ENCODE measurements around the gene ZNF492.

The ZNF492 gene

GRCh38 chr19:22603518-22604440, 30.3 kb upstream of the ZNF492 start:
- H3K4me3 ChIP-seq (replicated peaks; ENCODE audit: low read depth, low read length): no peak overlapping the region
- no peak for TF ChIP-seq CTCF (IDR thresholded peaks at IDR 0.05; ENCODE audit: low read length, missing control alignments)
- DNase-seq (ENCODE audit: low read depth): no peak

GRCh38 chr19:22604571-22605274, 29.4 kb upstream of the ZNF492 start:
- TF ChIP-seq CTCF (IDR thresholded peaks at IDR 0.05; ENCODE audit: low read length, missing control alignments): no peak
- no peak overlapping the region for H3K4me3 ChIP-seq (replicated peaks; ENCODE audit: low read depth, low read length)
- no peak for DNase-seq (ENCODE audit: low read depth)

GRCh38 chr19:22605275-22606211, 28.6 kb upstream of the ZNF492 start:
- DNase-seq (ENCODE audit: low read depth): no peak
- H3K4me3 ChIP-seq (replicated peaks; ENCODE audit: low read depth, low read length): no peak overlapping the region
- no peak for TF ChIP-seq CTCF (IDR thresholded peaks at IDR 0.05; ENCODE audit: low read length, missing control alignments)

- H3K4me3 ChIP-seq (replicated peaks; ENCODE audit: low read depth, low read length): no peak overlapping the region
- DNase-seq (ENCODE audit: low read depth): no peak
- no peak for TF ChIP-seq CTCF (IDR thresholded peaks at IDR 0.05; ENCODE audit: low read length, missing control alignments)
These were observed 27.9 kb upstream of the ZNF492 start for GRCh38 chr19:22606212-22606553.

- H3K4me3 ChIP-seq (replicated peaks; ENCODE audit: low read depth, low read length): no peak overlapping the region
- DNase-seq (ENCODE audit: low read depth): no peak
- no peak for TF ChIP-seq CTCF (IDR thresholded peaks at IDR 0.05; ENCODE audit: low read length, missing control alignments)
These were observed 27.0 kb upstream of the ZNF492 start for GRCh38 chr19:22606954-22607652.
